ENCODE measurements around the gene XRN2.

GRCh38 chr20:21365771-21366170, 62.6 kb downstream of the XRN2 start:
- TF ChIP-seq POLR2A (IDR thresholded peaks at IDR 0.05) (no peak), CTCF (IDR thresholded peaks at IDR 0.05) (no peak), POLR2AphosphoS5 (IDR thresholded peaks at IDR 0.05) (no peak), EP300 (IDR thresholded peaks at IDR 0.05) (no peak)
